SK-N-SH (cell line): ENCODE results near the gene CCDC174. TPM values are rescaled to one million over a fixed set of nuclear protein-coding genes. Genes with fewer than 3 reads are reported as not detected.

Source experiments
- CTCF ChIA-PET: fragments of 300-600, 350-600 bp; formaldehyde crosslinking; extraction: SDS; loops from one replicate; lab custom pipeline; 2021; lab: Yijun Ruan, JAX
- POLR2A ChIA-PET: fragments of 350-600 bp; sonication (Branson Sonifier 250); formaldehyde crosslinking; extraction: SDS; loops from one replicate; lab custom pipeline; 2020; ENCODE audit warnings: antibody characterized with exemption, inconsistent platforms; lab: Yijun Ruan, JAX
- DNase-seq: peaks from one replicate; pipeline ENCODE4 v3.0.0; 2012
- H2AFZ ChIP-seq: fragments of 200-600 bp; sonication (generic); 2 replicates; pipeline ENCODE4 v1.8.1; 2016; ENCODE audit warnings: antibody characterized with exemption, mild to moderate bottlenecking, low read depth
- H3F3A ChIP-seq: fragments of 200-600 bp; sonication (generic); replicated peaks from 2 replicates; pipeline ENCODE3; 2016; ENCODE audit warnings: antibody characterized with exemption, mild to moderate bottlenecking; ENCODE audit not compliant: insufficient read depth
- H3K27ac ChIP-seq, 2 experiments: fragments of 200-500 bp in 1 of 2; fragments of 200-600 bp in 1 of 2; sonication (Bioruptor generic) in 1 of 2; sonication (generic), shearing (Covaris generic) in 1 of 2; 2 replicates each; pipeline versions ENCODE4 v1.5.1 to v1.6.1; 2014 to 2016; ENCODE audit warnings: low read depth in 2 of 2, inconsistent platforms in 1 of 2, low read length in 1 of 2, mild to moderate bottlenecking in 1 of 2, mixed read lengths in 1 of 2
- H3K27me3 ChIP-seq: fragments of 200-600 bp; sonication (generic), shearing (Covaris generic); 2 replicates; pipeline ENCODE4 v1.6.1; 2016; ENCODE audit warnings: mixed run types; ENCODE audit not compliant: insufficient read depth
- H3K36me3 ChIP-seq, 2 experiments: fragments of 200-500 bp in 1 of 2; fragments of 200-600 bp in 1 of 2; sonication (Bioruptor generic) in 1 of 2; sonication (generic) in 1 of 2; replicated peaks in 1 of 2; 2 replicates each; pipeline versions ENCODE3 to v1.5.1; 2014 to 2016; ENCODE audit warnings: low read length in 1 of 2, mild to moderate bottlenecking in 1 of 2; ENCODE audit not compliant: insufficient read depth in 2 of 2, control insufficient read depth in 1 of 2
- H3K4me1 ChIP-seq, 2 experiments: fragments of 200-500 bp in 1 of 2; fragments of 200-600 bp in 1 of 2; sonication (Bioruptor generic) in 1 of 2; sonication (generic), shearing (Covaris generic) in 1 of 2; 2 replicates each; pipeline versions ENCODE4 v1.5.1 to v1.6.1; 2014 to 2016; ENCODE audit warnings: low read depth in 1 of 2, low read length in 1 of 2, mixed run types in 1 of 2; ENCODE audit not compliant: insufficient read depth in 2 of 2, control insufficient read depth in 1 of 2
- H3K4me2 ChIP-seq: fragments of 200-600 bp; sonication (generic), shearing (Covaris generic); 2 replicates; pipeline ENCODE4 v1.6.1; 2017; ENCODE audit warnings: mixed run types
- H3K4me3 ChIP-seq, 2 experiments: fragments of 200-500 bp in 1 of 2; fragments of 200-600 bp in 1 of 2; sonication (Bioruptor generic) in 1 of 2; sonication (generic), shearing (Covaris generic) in 1 of 2; 2 replicates each; pipeline versions ENCODE4 v1.5.1 to v1.8.1; 2014 to 2016; ENCODE audit warnings: low read depth in 2 of 2, inconsistent platforms in 1 of 2, low read length in 1 of 2, mild to moderate bottlenecking in 1 of 2, mixed read lengths in 1 of 2, moderate library complexity in 1 of 2
- H3K79me2 ChIP-seq: fragments of 200-600 bp; sonication (generic); 2 replicates; pipeline ENCODE4 v1.8.1; 2017; ENCODE audit warnings: mild to moderate bottlenecking; ENCODE audit not compliant: insufficient read depth
- H3K9ac ChIP-seq: fragments of 200-600 bp; sonication (generic); 2 replicates; pipeline ENCODE4 v1.6.1; 2017; ENCODE audit warnings: mixed run types
- H3K9me2 ChIP-seq: fragments of 200-600 bp; sonication (generic); 2 replicates; pipeline ENCODE4 v1.6.1; 2017; ENCODE audit warnings: mixed run types
- H3K9me3 ChIP-seq: fragments of 200-600 bp; sonication (generic); 2 replicates; pipeline ENCODE4 v1.6.1; 2017; ENCODE audit warnings: mixed run types, mild to moderate bottlenecking, moderate library complexity
- H4K20me1 ChIP-seq: fragments of 200-600 bp; sonication (generic); 2 replicates; pipeline ENCODE4 v1.6.1; 2017; ENCODE audit warnings: mild to moderate bottlenecking, mixed run types; ENCODE audit not compliant: insufficient read depth
- CHD2 ChIP-seq: fragments of 150-350 bp; IDR thresholded peaks from 2 replicates; pipeline ENCODE4 v1.6.1; 2018; ENCODE audit warnings: low read length; ENCODE audit not compliant: partially characterized antibody
- CTCF ChIP-seq: fragments of 200-600 bp; sonication (generic); IDR thresholded peaks from 2 replicates; pipeline ENCODE4 v1.6.1; 2017; ENCODE audit warnings: antibody characterized with exemption, mild to moderate bottlenecking, moderate library complexity
- ELF1 ChIP-seq: IDR thresholded peaks from 2 replicates; pipeline ENCODE4 v1.4.0; 2012
- EP300 ChIP-seq, 2 experiments: IDR thresholded peaks; 2 replicates each; pipeline versions ENCODE4 v1.4.0 to v1.6.1; 2012; ENCODE audit warnings: borderline replicate concordance in 1 of 2, low read depth in 1 of 2, low read length in 1 of 2
- EZH2phosphoT487 ChIP-seq: fragments of 200-600 bp; sonication (generic); IDR thresholded peaks from 2 replicates; pipeline ENCODE4 v1.6.1; 2017; ENCODE audit warnings: low read depth, mixed run types, mild to moderate bottlenecking, antibody characterized with exemption, moderate library complexity, borderline replicate concordance
- FOSL2 ChIP-seq: IDR thresholded peaks from 2 replicates; pipeline ENCODE4 v1.4.0; 2012; ENCODE audit warnings: low read depth, mild to moderate bottlenecking, moderate library complexity, borderline replicate concordance
- FOXJ3 ChIP-seq: sonication (generic); formaldehyde crosslinking; IDR thresholded peaks from 2 replicates; pipeline ENCODE4 v1.5.1; 2020; ENCODE audit warnings: mild to moderate bottlenecking, missing genetic modification reagents
- GABPA ChIP-seq: IDR thresholded peaks from 2 replicates; pipeline ENCODE4 v1.4.0; 2012; ENCODE audit warnings: low read depth, mild to moderate bottlenecking
- JUND ChIP-seq: IDR thresholded peaks from 2 replicates; pipeline ENCODE4 v1.4.0; 2012
- MEF2A ChIP-seq: IDR thresholded peaks from 2 replicates; pipeline ENCODE4 v1.4.0; 2012; ENCODE audit warnings: low read depth, borderline replicate concordance
- NRF1 ChIP-seq: IDR thresholded peaks from 2 replicates; pipeline ENCODE4 v1.6.1; 2012; ENCODE audit warnings: low read depth, mild to moderate bottlenecking, low read length
- PBX3 ChIP-seq: IDR thresholded peaks from 2 replicates; pipeline ENCODE4; 2012
- POLR2AphosphoS5 ChIP-seq: IDR thresholded peaks from 2 replicates; pipeline ENCODE4 v1.6.1; 2012; ENCODE audit warnings: low read depth, low read length
- RFX5 ChIP-seq: IDR thresholded peaks from 2 replicates; pipeline ENCODE4 v1.6.1; 2012; ENCODE audit warnings: mild to moderate bottlenecking, improper control_type of control experiment, low read length
- RXRA ChIP-seq: IDR thresholded peaks from 2 replicates; pipeline ENCODE4 v1.4.0; 2012; ENCODE audit warnings: low read depth, mild to moderate bottlenecking, borderline replicate concordance
- SMC3 ChIP-seq: IDR thresholded peaks from 2 replicates; pipeline ENCODE4 v1.6.1; 2012; ENCODE audit warnings: low read depth, low read length, improper control_type of control experiment
- TAF1 ChIP-seq: IDR thresholded peaks from 2 replicates; pipeline ENCODE4 v1.6.1; 2012; ENCODE audit warnings: low read depth, mild to moderate bottlenecking, low read length, moderate library complexity, borderline replicate concordance
- TCF12 ChIP-seq: IDR thresholded peaks from 2 replicates; pipeline ENCODE4 v1.4.0; 2012
- TEAD4 ChIP-seq: IDR thresholded peaks from 2 replicates; pipeline ENCODE4 v1.4.0; 2012; ENCODE audit warnings: mild to moderate bottlenecking, borderline replicate concordance; ENCODE audit not compliant: insufficient read depth
- USF2 ChIP-seq: fragments of 150-350 bp; IDR thresholded peaks from 2 replicates; pipeline ENCODE4 v1.6.1; 2017; ENCODE audit warnings: antibody characterized with exemption, low read length, low read depth, borderline replicate concordance
- WGBS: methylation state at CpG from one replicate; pipeline ENCODE4 v1.1.6; 2017; ENCODE audit warnings: low lambda C conversion rate; 5-methylcytosine and 5-hydroxymethylcytosine counted together
- polyA plus RNA-seq, 3 experiments: library from polyadenylated mRNA; depleted of rRNA; stranded (reverse); fragments of >200 nt; gene quantifications; 2 replicates each; pipeline ENCODE4 v1.2.3, GENCODE V29; 2012
- TF ChIP-seq, protein P1 (sequence below): IDR thresholded peaks from 2 replicates; pipeline ENCODE4 v1.4.0; 2012; ENCODE audit warnings: low read depth

CCDC174 gene
- polyA plus RNA-seq, 1 of the 3 experiments (the other 2 are of a cell fraction), result 6.6 TPM

DNA sequence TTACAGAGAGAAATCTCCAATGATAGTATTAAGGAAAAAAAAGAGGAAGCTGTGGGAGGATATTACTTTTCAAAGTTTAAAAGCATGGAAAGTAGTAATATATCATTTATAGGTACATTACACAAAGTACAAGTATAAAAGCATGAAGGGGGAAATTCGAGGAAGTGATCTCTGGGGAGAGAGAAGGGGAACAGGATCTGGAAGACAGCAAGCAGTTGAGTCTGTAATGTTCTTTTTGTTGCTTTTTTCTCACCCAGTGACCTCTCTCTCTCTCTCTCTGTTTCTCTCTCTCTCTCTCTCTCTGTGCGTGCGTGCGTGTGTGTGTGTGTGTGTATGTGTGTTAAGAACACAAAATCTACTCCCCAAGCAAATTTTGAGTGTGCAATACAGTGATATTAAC lies 33.6 kb downstream of the CCDC174 start:
- H3K4me1 ChIP-seq, result no peaks in the 10 kb centered on the region
- H3K27me3 ChIP-seq, result no peaks in the 10 kb centered on the region
- H3K4me3 ChIP-seq, result no peak overlapping the region
- no peak overlapping the region for H3K9ac ChIP-seq
- no peak for TF ChIP-seq TEAD4
- TF ChIP-seq FOSL2, result no peak
- TF ChIP-seq JUND, result no peak
- TF ChIP-seq FOXJ3 (CRISPR knock-in tag), result no peak
- no peak for TF ChIP-seq TCF12
- ChIA-PET CTCF (interaction anchor here (0.8 kb wide), 1 partner anchor 11 kb away, joined by 3 read pairs; no protein-coding TSS in a partner anchor), POLR2A (no interaction called here)
- no peak for DNase-seq
- no peaks in the 10 kb centered on the region for H3K9me2 ChIP-seq
- no peaks in the 10 kb centered on the region for H3F3A ChIP-seq
- H2AFZ ChIP-seq, result no peak overlapping the region
- 52% methylated on average over 4 of the region's 4 CpGs for WGBS
- no peak overlapping the region for H3K4me2 ChIP-seq
- no peaks in the 10 kb centered on the region for H3K9me3 ChIP-seq
- no peaks in the 10 kb centered on the region for H3K36me3 ChIP-seq
- no peaks in the 10 kb centered on the region for H3K79me2 ChIP-seq
- no peaks in the 10 kb centered on the region for H4K20me1 ChIP-seq
- no peak overlapping the region for H3K27ac ChIP-seq

GRCh38 chr3:14687360-14687759 lies 35.8 kb downstream of the CCDC174 start:
- no peaks in the 10 kb centered on the region for H3K36me3 ChIP-seq
- H3K4me3 ChIP-seq, result no peak overlapping the region
- CTCF ChIA-PET, result interaction anchor here (0.9 to 1.6 kb wide), 4 partner anchors 12 to 239 kb away, joined by 3 to 4 read pairs (median 4); no protein-coding TSS in a partner anchor
- no peaks in the 10 kb centered on the region for H3K4me1 ChIP-seq
- no peaks in the 10 kb centered on the region for H3F3A ChIP-seq
- no peak overlapping the region for H3K4me2 ChIP-seq
- no peaks in the 10 kb centered on the region for H4K20me1 ChIP-seq
- no peaks in the 10 kb centered on the region for H3K9me3 ChIP-seq
- H3K27ac ChIP-seq, result no peak overlapping the region
- no peaks in the 10 kb centered on the region for H3K79me2 ChIP-seq
- TF ChIP-seq EP300 (IDR thresholded peaks at IDR 0.05; ENCODE audit: borderline replicate concordance in 1 of 2, low read depth in 1 of 2, low read length in 1 of 2) (no peak), SMC3 (no peak), TCF12 (no peak), PBX3 (no peak)
- no peaks in the 10 kb centered on the region for H3K27me3 ChIP-seq
- 36% methylated on average over 3 of the region's 3 CpGs for WGBS
- POLR2A ChIA-PET, result interaction anchor here (0.9 kb wide), 1 partner anchor 12 kb away, joined by 3 read pairs; no protein-coding TSS in a partner anchor
- no peak overlapping the region for H3K9ac ChIP-seq
- H3K9me2 ChIP-seq, result no peaks in the 10 kb centered on the region
- no peak overlapping the region for H2AFZ ChIP-seq
- no peak for DNase-seq

- H3K27me3 ChIP-seq, result no peaks in the 10 kb centered on the region
- H3K27ac ChIP-seq, result no peak overlapping the region
- H3K36me3 ChIP-seq, result no peaks in the 10 kb centered on the region
- H4K20me1 ChIP-seq, result no peaks in the 10 kb centered on the region
- no peak overlapping the region for H3K9ac ChIP-seq
- no peak overlapping the region for H2AFZ ChIP-seq
- no peaks in the 10 kb centered on the region for H3K79me2 ChIP-seq
- 40% methylated on average over 2 of the region's 2 CpGs for WGBS
- no peaks in the 10 kb centered on the region for H3K9me3 ChIP-seq
- H3K4me3 ChIP-seq, result no peak overlapping the region
- POLR2A ChIA-PET, result no interaction called here
- no peaks in the 10 kb centered on the region for H3K9me2 ChIP-seq
- H3K4me2 ChIP-seq, result no peak overlapping the region
- no peak for DNase-seq
- no peaks in the 10 kb centered on the region for H3F3A ChIP-seq
- CTCF ChIA-PET, result no interaction called here
- no peaks in the 10 kb centered on the region for H3K4me1 ChIP-seq
- no peak for TF ChIP-seq USF2
- no peak for TF ChIP-seq TAF1
- TF ChIP-seq, protein P1, sequence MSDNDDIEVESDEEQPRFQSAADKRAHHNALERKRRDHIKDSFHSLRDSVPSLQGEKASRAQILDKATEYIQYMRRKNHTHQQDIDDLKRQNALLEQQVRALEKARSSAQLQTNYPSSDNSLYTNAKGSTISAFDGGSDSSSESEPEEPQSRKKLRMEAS, result no peak
- TF ChIP-seq FOXJ3 (CRISPR knock-in tag), result no peak
- no peak for TF ChIP-seq GABPA
- no peak for TF ChIP-seq EZH2phosphoT487
- no peak for TF ChIP-seq TCF12
- TF ChIP-seq CHD2, result no peak
- no peak for TF ChIP-seq POLR2AphosphoS5
- TF ChIP-seq NRF1, result no peak
- no peak for TF ChIP-seq ELF1
- no peak for TF ChIP-seq CTCF
- no peak for TF ChIP-seq RXRA
- TF ChIP-seq RFX5, result no peak
- TF ChIP-seq MEF2A, result no peak
Measured at GRCh38 chr3:14688525-14688924, 37.0 kb downstream of the CCDC174 start.
